Activated CD4-positive, CD25-positive, alpha-beta regulatory T cell treated with anti-CD3 and anti-CD28 coated beads, Interleukin-2, amount 50 U/mL, for 24 hours (primary cell): ENCODE measurements around the gene PDGFC.

ENCODE experiments used
- ATAC-seq, 2 donors: fragments of 150-1000 bp; cut with Tn5 transposase; one replicate each; pipeline ENCODE4 v1.10.0; 2021; ENCODE audit warnings: mild to moderate bottlenecking in 1 of 2, moderate library complexity in 1 of 2

Gene PDGFC

GRCh38 chr4:156778093-156778492 lies 193.5 kb downstream of the PDGFC start:
- ATAC-seq = no peak

- no peak for ATAC-seq
Measured at GRCh38 chr4:156775813-156776212, 195.8 kb downstream of the PDGFC start.

- no peak for ATAC-seq
Measured at GRCh38 chr4:156774422-156774821, 197.2 kb downstream of the PDGFC start.

- ATAC-seq = no peak
Measured at GRCh38 chr4:156773648-156774357, 197.8 kb downstream of the PDGFC start.

GRCh38 chr4:156771171-156771837 lies 200.3 kb downstream of the PDGFC start:
- no peak for ATAC-seq

- no peak for ATAC-seq
Measured at GRCh38 chr4:156770140-156770539, 201.5 kb downstream of the PDGFC start.

- no peak for ATAC-seq
Measured at GRCh38 chr4:156767911-156768415, 203.6 kb downstream of the PDGFC start.

GRCh38 chr4:156766846-156767245 lies 204.8 kb downstream of the PDGFC start:
- ATAC-seq = no peak

- ATAC-seq = no peak
Measured at GRCh38 chr4:156765277-156765676, 206.3 kb downstream of the PDGFC start.

GRCh38 chr4:156764846-156765245 lies 206.8 kb downstream of the PDGFC start:
- no peak for ATAC-seq

GRCh38 chr4:156764145-156764544 lies 207.5 kb downstream of the PDGFC start:
- ATAC-seq = no peak

- ATAC-seq = no peak
Measured at GRCh38 chr4:156763511-156763910, 208.1 kb downstream of the PDGFC start.

GRCh38 chr4:156762851-156763250 lies 208.7 kb downstream of the PDGFC start:
- ATAC-seq = no peak

- no peak for ATAC-seq
Measured at GRCh38 chr4:156756118-156756517, 215.5 kb downstream of the PDGFC start.

- no peak for ATAC-seq
Measured at GRCh38 chr4:156754832-156755570, 216.6 kb downstream of the PDGFC start.

GRCh38 chr4:156751486-156751885 lies 220.1 kb downstream of the PDGFC start:
- no peak for ATAC-seq

- ATAC-seq = no peak
Measured at GRCh38 chr4:156749426-156750403, 221.9 kb downstream of the PDGFC start.

GRCh38 chr4:156746111-156746510 lies 225.5 kb downstream of the PDGFC start:
- no peak for ATAC-seq

- no peak for ATAC-seq
Measured at GRCh38 chr4:156738766-156739165, 232.8 kb downstream of the PDGFC start.

GRCh38 chr4:156734965-156735895 lies 236.4 kb downstream of the PDGFC start:
- no peak for ATAC-seq

- no peak for ATAC-seq
Measured at GRCh38 chr4:156733582-156733981, 238.0 kb downstream of the PDGFC start.
